GM18526 (cell line): ENCODE data around the gene NUP35.

Experiments used
- POLR2A ChIP-seq: IDR thresholded peaks from 3 replicates; pipeline ENCODE4 v1.6.1; 2011; ENCODE audit not compliant: insufficient read length; ENCODE audit errors: extremely low read depth

The NUP35 gene

DNA sequence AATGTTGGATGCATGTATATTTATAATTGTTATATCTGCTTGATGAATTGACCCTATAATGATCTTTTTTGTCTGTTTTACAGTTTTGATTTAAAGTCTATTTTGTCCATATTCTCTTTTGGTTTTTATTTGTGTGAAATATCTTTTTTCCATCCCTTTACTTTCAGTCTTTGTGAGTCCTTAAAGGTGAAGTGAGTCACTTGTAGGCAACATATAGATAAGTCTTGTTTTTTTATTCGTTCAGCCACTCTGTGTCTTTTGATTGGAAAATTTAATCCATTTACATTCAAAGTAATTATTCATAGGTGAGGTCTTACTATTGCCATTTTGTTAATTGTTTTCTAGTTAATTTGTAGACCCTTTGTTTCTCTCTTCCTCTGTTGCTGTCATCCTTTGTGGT, 62.5 kb downstream of the NUP35 start:
- TF ChIP-seq POLR2A: no peak

DNA sequence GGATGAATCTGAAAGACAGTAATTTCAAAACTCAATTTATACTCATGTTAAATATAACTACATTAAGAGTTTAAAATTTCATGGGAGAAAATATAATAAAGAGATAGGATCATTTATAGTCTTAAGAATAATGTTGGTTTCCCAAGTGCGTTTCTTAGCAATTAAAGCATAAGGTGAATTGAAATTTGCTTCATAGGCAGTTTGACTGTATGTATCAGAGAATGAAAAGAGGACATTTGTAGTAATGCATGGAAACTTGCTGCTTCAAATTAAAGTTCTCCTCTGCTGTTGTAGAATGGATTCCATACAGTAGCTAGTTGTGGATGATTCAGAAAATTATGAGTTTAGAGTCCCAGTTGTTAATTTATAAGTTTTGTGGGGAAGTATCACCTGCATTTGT, 68.1 kb downstream of the NUP35 start:
- no peak for TF ChIP-seq POLR2A

DNA sequence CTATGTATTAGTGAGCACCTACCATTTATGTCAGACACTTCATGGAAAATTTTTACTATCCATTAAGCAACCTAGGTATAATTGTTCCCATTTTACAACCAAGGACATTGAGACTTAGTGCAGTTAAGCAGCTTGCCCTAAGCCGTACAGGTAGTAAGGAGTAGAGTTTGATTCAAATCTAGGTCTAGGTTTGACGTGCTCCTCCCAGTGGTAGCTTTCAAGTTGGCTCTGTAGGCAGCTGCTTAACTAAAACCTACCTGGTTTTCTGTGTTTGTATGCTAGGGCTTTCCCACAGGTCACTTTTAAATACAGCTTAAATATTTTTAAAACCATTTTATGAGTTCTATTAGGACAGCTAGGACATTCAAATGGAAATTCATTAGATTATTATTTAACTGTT, 69.7 kb downstream of the NUP35 start:
- no peak for TF ChIP-seq POLR2A

DNA sequence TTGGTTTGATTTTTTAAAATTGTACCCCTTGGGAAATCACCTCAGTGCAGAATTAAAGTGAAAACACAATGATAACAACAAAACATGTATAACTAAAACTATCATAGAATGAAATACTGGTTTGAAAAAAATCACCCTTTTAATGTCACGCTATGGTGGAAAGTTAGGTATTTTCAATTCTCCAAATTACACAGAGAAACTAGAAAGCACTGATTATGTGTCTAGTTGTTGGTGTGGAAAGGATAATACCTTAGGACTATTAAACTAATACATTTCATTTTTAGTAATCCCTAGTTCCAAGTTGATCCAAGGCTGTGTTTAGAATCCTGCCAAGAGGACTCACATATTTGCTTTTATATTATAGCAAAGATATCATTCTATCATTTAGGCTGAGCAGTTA, 71.2 kb downstream of the NUP35 start:
- no peak for TF ChIP-seq POLR2A

DNA sequence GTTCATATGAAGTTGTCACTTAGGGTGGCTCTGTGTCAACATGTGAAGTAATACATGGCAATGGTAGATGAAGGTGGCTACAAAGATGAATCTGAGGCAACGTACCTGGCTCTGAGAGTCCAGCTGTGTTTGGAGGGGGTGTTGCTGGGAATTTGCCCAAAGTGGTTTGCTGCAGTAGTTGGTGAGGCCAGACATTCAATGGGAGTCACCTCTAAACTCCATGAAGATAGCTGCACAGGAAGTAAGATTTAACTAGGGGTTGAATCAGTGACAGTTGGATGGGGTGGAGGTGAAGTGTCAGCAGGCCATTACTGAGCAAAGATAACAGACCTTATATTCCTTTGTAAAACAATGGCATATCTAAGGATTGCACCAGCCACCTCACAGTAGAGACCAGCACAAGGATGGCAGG, 71.8 kb downstream of the NUP35 start:
- TF ChIP-seq POLR2A: no peak

DNA sequence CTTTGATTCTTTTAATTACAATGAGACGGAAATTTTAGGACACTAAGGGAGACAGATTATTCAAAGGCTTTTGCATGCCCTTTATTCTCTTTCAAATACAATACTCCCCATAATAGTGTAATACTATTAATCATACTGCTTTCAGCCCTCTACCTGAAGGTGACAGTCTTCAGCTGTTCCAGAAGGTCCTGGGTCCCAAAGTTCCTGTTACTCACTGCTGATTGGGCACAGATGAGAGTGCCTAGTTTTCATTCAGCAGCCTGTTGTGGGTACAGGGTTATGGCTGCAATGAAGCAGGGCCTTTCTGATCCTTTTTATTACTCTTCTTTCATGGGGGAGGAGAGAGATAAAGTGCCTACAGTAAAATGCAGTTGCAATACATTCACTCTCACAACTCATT, 80.2 kb downstream of the NUP35 start:
- TF ChIP-seq POLR2A: no peak

DNA sequence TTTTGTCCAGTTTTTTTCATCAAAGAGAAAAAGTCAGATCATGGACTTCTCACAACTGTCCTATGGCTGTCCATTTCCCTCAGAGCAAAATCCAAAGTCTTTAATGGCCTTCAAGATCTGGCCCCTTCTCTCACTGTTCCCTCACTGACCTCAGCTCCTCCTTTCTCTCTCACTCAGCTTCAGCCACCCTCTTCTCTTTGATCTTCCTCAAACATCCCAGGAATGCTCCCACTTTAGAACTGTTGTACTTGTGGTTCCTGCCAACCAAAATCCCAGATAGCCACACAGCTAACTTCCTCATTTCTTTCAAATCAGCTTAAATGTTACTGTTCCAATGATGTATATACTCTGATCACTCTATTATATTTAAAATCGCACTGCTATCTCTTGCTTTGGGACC, 82.9 kb downstream of the NUP35 start:
- TF ChIP-seq POLR2A: no peak

DNA sequence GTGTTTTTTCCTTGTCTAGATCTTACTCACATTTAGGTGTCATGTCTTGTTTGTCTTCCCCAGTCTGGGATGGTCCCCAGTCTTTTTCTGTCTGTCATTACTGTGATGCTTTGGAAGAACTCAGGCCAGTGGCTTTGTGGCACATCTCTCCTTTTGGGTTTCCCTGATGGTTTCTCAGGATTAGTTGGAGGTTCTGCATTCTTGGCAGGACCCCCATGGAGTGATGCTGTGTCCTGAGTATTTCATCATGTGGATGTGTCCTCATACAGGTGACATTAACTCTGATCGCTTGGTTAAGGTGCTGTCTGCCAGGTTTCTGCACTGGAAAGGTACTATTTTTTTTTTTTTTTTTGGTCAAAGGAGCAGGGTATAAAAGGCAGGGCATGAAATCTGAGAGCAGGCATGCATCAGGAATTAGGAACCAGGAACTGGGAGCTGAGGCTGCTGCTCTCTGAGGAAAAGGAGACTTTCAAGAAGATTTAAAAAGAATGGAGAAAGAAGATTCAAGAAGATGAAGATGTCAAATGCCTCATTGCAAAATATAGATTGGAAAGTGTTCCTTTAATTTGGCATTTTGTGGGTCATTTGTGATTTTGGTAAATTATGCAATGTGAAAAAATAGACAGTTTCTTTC, 85.3 kb downstream of the NUP35 start:
- TF ChIP-seq POLR2A: no peak
